GM21529 (cell line): ENCODE data around the gene WNT7A.

Source experiments
- ATAC-seq: cut with Tn5 transposase; IDR thresholded peaks from one replicate; pipeline ENCODE4 v1.9.1; 2021; ENCODE audit not compliant: unreplicated experiment

Gene WNT7A

DNA sequence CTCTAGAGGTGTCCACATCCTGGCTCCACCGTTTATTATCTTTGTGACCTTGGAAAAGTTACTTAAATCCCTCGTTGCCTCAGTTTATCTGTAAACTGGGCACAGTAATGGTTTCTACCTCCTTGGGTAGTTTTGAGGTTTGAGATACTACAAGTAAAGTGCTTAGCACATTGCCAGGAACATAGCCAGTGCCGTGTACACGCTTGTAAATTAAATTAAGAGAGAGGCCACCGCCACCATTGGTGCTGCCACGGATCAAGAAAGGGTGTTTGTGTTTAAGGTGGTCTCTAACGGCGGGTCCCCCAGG is 5.8 kb upstream of the WNT7A start:
- ATAC-seq = no peak

DNA sequence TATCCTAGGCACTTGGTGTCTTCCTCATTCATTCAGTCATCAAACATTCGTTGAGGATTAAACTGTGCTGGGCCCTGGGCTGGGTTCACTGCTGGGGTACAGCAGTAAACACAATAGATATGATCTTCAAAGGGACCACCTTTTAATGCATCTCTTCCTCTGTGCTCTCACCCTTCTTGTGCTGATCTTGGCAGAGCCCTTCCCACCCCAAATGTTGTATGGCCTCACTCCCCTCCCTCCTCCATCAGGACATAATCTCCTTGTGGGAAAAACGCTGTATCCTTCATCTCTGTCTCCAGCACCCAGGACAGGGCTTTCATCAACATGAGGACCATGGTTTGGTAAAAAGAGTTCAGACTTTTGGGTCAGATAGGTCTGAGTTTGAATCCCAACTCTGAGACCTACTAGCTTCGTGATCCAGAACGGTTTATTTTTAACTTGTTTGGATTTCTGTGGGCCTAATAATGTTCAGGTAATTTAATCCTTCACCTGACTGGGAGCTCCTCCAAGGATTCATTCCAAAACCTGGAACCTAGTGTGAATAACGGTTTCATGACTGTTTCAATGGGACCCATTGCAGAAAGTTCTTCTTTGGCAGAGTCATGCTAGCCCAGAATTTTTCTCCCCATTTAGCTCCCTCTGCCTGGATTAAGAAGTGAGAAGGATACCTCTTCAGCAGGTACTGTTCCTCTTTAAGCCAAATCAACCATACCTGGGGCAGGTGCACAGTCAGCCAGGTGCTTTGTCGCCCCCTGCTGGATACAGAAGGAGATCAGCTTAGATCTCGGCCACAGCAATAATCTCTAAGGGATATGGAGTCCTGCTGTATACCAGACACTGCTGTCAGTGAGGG is 5.2 kb upstream of the WNT7A start:
- ATAC-seq = peak; percentile 59

DNA sequence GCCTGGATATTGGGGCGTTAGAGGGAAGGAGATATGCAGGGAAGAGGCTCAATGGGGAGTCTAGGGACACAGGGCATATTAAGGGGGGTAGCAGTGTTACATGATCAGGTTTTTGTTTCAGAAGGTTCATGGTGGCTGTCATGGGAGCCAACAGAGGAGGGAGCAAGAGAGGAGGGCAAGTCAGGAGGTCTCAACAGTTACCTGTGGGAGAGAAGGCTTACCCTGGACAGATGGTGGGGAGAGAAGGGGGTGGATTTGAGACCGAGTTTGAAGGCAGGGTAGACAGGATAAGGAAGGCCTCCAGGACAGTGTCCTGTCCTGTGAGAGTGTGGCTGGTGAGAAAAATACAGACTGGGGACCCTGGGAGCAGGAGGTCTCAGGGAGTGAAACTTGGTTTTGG is 3.8 kb upstream of the WNT7A start:
- no peak for ATAC-seq

DNA sequence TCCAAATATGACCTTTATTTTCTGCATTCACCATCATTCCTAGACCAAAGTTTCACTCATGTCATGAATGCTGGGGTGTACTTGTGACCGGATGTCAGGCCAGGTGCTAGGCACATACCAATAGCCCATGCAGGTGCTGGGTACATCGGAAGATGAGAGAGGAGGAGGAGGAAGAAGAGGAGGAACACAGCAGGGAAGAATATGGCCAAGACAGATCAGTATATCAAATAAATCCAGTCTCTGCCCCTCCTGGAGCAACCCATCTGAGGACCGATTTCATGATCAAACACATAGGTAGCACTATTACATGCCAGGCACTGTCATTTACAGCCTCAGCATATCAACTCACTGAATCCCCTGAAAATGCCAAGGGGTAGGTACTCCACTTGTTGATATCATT is 3.0 kb upstream of the WNT7A start:
- ATAC-seq = no peak

DNA sequence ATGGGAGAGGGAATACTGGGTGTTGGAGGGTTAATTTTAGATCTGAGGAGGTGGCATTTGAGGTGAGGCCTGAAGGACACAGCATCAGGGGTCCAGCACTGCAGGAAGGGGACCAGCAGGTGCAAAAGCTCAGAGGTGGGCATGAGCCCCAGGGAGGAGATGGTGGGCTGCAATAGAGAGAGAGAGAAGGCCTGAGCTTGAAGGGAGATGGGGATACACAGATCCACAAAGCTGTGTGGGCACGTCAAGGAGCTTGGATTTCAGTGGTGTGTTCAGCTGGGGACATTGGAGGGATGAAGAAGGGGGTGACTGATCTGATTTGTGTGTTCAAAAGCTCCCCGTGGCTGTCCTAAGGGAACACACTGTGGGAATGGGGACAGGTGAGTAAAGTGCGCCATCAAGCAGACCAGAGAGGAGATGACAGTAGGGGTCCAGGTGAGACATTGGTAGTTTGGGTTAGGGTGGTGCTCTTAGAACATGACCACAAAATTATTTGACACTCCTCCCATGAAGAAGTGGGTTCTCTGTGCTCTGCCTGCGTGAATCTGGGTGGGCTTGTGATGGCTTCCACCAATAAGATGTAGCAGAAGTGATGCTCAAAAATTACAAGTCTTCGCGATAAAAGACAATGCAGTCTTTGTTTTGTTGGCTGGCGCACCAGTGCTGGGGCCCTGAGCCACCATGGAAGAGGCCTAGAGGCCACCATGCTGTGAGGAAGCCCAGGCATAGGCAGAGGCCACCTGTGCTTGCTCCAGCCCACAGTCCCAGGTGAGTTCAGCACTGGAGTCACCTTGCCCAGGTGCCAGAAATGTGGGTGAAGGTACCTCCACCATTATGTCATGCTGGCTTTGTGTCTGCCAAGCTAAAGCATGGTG is 1.9 kb upstream of the WNT7A start:
- no peak for ATAC-seq

DNA sequence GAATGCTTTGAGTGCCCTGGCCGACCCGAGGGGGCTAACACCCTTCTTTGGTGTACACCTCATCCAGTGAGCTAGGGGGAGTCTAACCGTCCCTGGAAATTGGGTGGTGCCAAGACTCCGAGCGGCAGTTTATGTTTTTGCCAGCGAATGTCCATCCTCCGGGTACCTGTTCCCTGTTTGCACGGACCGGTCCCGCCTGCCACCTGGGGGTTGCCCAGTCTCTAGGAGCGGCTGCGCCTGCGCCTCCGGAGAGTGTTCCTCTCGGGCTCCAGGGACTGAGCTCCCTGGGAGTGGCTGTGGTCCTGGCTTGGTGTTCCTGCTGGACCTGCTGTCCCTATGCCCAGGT is 913 bp upstream of the WNT7A start:
- no peak for ATAC-seq

DNA sequence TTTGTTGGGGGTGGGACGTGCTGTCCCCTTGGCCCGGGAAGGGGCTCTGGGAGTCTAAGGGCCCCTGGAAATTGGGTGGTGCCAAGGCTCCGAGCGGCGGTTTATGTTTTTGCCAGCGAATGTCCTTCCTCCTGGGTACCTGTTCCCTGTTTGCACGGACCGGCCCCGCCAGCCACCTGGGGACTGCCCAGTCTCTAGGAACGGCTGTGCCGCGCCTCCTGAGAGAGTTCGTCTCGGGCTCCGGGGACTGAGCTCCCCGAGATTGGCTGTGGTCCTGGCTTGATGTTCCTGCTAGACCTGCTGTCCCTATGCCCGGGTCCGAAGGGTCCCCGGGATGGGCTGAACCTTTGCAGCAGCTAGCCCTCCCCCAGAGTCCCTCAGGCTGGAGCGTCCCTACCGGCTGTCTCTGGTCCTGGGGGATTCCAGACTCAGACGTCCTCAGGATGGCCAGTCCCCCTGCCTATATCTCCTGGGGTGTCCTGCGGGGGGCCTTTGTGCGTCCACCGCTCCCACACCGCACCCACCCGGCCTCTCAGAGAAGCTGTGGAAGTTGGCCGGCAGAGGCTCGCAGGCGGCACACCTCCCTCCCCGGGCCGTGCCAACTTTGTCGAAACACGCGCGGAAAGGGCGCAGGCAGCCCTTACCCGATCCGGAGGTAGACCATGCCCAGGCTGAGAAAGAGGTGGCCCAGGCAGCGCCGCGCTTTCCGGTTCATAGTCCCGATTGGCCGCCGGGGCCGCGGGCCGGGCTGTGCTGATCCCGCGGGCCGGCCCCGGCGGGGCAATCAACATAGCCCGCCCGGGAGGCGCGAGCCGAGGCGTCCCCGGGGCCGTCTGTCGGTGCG is 547 bp downstream of the WNT7A start:
- no peak for ATAC-seq

DNA sequence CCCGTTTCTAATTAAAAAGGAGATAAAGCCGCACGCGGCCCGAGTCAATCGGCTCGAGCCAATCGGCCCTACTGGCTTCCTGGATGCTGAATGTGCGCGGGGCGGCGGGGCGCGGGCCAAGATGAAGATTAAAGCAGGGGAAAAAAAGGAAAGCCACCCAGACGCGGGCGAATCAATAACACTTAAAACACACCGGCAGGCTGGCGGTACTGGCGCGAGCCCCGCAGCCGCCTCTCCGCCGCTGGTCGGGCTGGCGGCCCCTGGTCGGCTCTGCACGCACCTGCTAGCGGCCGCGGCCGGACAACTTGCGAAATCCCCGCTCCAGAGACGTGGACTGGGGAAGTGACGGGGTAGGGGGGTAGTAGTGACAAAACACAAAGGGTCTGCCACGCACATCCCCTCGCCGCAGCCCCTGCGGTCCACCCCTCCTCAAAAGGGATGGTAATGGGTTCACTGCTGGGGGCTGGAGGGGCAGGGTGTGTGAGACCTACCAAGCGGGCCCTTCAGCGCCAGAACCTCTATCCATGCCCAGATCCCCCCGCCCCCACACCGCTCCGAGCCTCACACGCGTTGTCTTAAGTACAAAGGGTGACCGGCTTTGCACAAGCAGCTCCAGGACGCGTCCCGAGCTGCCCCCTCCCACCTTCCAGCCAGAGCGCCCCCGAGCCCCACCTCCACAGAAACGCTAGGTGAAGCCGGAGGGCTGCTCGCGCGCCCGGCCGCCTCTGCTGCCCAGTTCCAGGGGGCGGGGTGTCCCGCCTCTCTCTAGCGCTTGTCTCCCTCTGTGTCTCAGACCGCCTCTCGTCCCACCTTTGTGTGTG is 1.4 kb downstream of the WNT7A start:
- ATAC-seq = no peak

DNA sequence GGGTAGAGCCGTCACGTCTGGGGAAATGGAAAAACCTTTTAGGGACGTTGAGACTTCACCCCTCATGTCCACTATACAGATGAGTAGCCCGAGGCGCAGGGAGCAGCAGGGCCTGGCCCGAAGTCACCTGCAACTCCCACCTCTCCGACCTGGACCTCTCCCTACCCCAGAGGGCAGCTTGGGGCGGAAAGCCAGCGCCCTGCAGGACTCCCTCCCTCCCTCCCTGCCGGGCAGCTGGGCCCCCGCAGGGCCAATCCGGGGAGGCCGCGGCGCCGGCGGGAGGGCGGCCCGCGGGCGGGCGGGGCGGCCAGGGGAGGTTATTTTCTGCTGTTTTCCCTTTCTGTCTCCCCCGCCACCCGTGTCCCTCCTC is 2.0 kb downstream of the WNT7A start:
- ATAC-seq = no peak

DNA sequence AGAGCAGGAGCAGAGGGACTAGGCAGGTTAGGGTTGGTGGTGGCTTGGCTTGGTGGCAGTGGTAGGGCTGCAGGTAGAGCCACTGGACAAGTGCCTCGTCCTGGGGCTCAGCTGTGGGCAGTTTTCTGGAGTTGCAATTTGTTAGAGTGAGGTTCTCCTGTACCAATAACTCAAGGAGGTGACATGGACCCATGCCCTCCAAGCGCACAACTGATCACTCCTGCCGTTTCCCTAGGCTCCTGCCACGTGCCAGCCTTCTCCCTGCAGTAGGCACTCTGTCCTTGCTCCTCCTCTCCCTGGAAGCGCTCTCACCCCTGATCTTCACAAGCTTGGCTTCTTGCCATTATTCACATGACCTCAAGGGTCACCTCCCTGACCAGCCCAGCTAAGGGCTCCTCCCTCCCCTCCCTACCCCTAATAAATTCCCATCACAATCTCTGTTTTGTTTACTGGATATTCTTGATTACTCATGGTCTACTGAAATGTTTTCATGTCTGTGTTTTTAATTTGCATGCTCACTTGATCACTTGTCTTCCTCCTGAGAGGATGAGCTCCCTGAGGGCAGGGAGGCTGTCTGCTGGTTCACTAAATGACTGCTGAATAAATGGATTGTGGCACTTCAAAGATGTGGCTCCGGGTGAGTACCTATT is 3.3 kb downstream of the WNT7A start:
- no peak for ATAC-seq

DNA sequence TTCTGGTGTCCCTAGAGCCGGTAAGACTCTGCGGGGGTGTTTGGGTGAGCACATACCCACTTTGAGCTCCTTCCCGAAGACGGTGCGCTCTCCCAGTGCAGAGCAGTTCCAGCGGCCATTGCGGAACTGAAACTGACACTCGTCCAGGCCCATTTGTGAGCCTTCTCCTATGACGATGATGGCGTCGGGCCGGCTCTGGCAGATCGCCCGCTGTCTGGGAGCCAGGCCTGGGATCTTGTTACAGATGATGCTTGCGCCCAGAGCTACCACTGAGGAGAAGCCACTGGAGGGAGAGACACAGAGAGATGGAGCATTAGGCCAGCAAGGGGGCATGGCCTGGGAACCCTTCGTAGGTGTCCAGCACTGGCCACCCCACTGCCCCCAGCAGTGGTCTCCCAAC is 5.0 kb downstream of the WNT7A start:
- ATAC-seq = no peak

DNA sequence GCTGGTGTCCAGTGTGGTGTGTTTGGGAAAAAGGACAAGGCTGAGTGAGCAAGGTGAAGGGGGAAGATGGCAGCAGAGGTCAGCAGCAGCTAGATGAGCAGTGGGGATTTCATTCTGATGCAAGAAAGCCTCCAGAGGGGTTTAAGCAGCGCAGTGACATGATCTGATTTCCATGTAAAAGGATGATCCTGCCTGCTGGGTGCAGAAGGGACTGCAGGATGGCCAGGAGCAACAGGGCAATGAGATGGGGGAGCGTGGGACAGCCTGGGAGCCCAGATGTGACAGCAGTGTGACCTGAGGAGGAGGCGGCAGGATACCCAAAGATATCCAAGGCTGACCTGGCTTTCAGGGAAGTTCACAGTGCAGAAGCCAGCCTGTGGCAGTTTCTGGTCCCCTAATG is 6.1 kb downstream of the WNT7A start:
- no peak for ATAC-seq

DNA sequence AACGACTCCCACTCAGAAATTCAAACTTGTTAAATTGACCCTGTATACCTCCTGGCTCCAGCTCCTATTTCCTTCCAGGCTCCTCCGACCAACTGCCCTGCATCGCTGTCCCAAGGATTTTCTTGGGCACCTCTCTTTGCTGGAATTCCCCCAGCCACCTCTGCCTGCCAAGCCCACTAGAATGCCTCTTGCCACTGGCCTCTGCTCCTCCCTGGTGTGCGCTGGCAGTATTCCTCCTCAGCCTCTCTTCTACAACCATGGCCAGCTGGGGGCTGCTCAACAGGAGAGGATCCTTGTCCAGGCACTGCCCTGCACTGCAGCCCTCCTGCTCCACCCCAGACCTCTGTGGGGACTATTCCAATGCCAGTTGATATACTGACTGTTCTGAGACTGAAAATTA is 7.4 kb downstream of the WNT7A start:
- ATAC-seq = no peak

DNA sequence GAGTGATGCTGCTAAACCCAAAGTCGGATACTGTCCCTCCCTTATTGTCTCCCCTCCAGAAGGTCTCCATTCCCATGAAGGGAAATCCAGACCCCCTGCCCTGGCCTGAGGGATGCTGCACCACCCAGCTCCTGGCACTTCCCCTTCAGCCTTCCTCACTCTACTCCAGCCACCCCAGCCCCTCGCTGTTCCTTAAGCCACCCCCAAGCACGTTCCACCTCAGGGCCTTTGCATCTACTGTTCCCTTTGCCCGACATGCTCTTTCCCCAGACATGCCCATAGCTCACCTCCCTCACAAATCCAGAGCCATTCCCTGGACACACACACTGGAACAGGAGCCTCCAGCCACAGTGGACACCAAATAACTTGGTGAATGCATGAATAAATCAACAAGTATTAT is 8.1 kb downstream of the WNT7A start:
- no peak for ATAC-seq

DNA sequence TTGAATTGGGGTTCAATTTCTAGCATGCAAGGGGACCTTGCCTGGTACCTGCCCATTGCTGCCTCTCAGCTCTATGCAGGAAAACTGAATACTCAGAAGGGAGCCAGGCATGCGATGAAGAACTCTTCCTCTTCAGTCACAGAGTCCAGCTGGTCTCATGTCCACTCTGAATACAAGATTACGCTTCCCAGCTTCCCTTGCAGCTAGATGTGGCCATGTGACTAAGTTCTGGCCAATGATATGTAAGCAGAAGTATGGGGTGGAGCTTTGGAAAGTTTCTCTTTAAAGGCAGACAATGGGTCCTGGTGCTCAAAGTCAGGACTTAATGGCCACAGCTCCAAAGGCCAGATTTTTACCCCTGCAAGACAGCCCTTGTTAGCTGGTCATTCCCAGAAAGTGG is 9.0 kb downstream of the WNT7A start:
- no peak for ATAC-seq

DNA sequence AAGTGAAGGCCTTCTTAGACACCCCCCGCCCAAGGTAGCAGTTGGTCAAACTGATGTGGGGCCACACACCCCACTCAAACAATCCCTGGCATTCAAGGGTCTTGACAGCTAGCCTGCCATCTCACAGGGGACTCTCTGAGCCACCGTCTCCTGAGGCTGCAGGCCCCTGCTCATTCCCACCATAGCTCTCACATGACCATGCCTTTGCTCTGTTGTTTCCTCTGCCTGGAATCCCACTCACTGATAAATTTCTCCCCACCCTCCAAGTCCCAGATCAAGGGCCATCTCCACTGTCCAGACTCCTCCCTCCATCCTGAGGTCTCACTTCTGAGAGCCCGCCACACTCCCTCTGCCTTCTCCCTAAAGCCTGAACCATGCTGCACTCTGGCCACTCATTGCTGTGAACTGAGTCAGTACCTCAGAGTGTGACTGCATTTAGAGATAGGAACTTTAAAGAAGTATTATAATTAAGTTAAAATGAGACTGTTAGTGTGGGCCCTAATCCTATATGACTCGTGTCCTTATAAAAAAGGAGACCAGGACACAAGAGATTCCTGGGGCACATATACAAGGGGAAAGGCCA is 10.0 kb downstream of the WNT7A start:
- ATAC-seq = no peak

DNA sequence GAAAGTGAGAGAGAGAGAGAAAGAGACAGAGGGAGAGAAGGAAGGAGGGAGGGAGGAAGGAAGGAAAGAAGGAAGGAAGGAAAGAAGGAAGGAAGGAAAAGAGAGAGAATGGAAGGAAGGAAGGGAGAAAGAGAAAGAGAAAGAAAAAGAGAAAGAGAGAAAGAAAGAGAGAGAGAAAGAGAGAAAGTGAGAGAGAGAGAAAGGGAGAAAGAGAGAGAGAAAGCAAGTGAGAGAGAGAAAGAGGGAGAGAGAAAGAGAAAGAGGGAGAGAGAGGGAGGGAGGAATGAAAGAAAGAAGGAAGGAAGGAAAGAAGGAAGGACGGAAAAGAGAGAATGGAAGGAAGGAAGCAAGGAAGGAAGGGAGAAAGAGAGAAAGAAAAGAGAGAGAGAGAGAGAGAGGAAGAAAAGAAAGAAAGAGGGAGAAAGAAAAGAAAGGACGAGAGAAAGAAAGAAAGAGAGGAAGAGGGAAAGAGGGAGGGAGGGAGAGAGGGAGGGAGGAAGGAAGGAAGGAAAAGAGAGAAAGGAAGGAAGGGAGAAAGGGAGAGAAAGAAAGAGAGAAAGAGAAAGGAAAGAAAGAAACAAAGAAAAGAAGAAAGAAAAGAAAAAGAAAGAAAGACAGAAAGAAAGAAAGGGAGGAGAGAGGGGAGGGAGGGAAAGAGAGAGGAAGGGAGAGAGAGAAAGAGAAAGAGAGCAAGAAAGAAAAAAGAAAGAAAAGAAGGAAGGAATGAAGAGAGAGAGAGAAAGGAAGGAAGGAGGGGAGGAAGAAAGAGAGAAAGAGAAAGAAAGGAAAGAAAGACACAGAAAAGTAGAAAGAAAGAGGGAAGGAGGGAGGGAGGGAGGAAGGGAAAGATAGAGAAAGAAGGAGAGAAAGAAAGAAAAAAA is 10.8 kb downstream of the WNT7A start:
- no peak for ATAC-seq

DNA sequence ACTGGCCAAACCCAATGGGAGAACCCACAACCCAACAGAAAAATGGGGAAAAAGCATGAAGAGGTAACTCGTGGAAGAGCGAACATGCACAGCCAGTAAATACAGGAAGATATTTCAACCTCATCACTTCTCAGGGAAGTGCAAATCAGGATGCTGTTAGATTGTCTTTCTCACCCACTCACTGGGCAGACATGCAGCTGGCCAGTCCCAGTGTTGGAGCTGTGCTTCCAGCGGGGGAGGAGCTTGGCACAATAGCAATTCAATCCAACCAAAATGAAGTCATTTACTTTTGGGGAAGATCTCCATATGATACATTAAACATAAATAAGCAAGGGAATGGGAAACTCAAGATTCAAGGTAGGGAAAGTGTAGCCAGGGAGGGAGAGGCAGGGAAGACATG is 12.1 kb downstream of the WNT7A start:
- no peak for ATAC-seq
